Heart left ventricle (tissue), 16 donors: ENCODE data around the gene SLC29A3. TPM values are rescaled to one million over a fixed set of nuclear protein-coding genes. Genes with fewer than 3 reads are reported as not detected.

Source experiments
- ATAC-seq, 4 donors: fragments of 200-7000 bp; cut with Tn5 transposase; one replicate each; pipeline ENCODE4 v1.9.1; 2020 to 2022; ENCODE audit warnings: moderate library complexity in 4 of 4, mild to moderate bottlenecking in 3 of 4, moderate number of reproducible peaks in 1 of 4
- DNase-seq, 5 donors: peaks; one replicate each; pipeline ENCODE4 v3.0.0-alpha.2; 2020
- H3K27ac ChIP-seq, 12 donors: fragments of 200-600 bp; sonication (generic) in 4 of 12; one replicate each; pipeline versions ENCODE4 v1.5.0 to v1.8.0; 2016 to 2022; ENCODE audit warnings: mild to moderate bottlenecking in 2 of 12
- H3K27me3 ChIP-seq, 9 donors: fragments of 200-600 bp; sonication (generic) in 2 of 9; one replicate each; pipeline versions ENCODE4 v1.5.1 to v1.8.0; 2016 to 2022; ENCODE audit warnings: mild to moderate bottlenecking in 3 of 9
- H3K36me3 ChIP-seq, 9 donors: fragments of 200-600 bp; sonication (generic) in 2 of 9; one replicate each; pipeline versions ENCODE4 v1.5.0 to v1.8.0; 2018 to 2022; ENCODE audit warnings: mild to moderate bottlenecking in 2 of 9
- H3K4me1 ChIP-seq, 12 donors: fragments of 200-600 bp; sonication (generic) in 4 of 12; one replicate each; pipeline versions ENCODE4 v1.5.0 to v1.8.0; 2016 to 2022; ENCODE audit warnings: mild to moderate bottlenecking in 3 of 12
- H3K4me3 ChIP-seq, 12 donors: fragments of 200-600 bp; sonication (generic) in 4 of 12; one replicate each; pipeline versions ENCODE4 v1.5.0 to v1.8.0; 2017 to 2022; ENCODE audit warnings: mild to moderate bottlenecking in 9 of 12, moderate library complexity in 4 of 12
- H3K9me3 ChIP-seq, 12 donors: fragments of 200-600 bp; sonication (generic) in 4 of 12; one replicate each; pipeline versions ENCODE4 v1.5.0 to v1.8.0; 2016 to 2022; ENCODE audit warnings: mild to moderate bottlenecking in 1 of 12
- CTCF ChIP-seq, 12 donors: fragments of 200-600 bp; sonication (generic) in 4 of 12; IDR thresholded peaks; one replicate each; pipeline versions ENCODE4 v1.5.0 to v1.8.0; 2018 to 2022; ENCODE audit warnings: antibody characterized with exemption in 12 of 12, mild to moderate bottlenecking in 5 of 12
- POLR2A ChIP-seq, 2 donors: fragments of 450-650 bp; IDR thresholded peaks; one replicate each; pipeline ENCODE4 v1.6.1; 2017; ENCODE audit warnings: antibody characterized with exemption in 2 of 2, mild to moderate bottlenecking in 2 of 2, moderate library complexity in 2 of 2
- WGBS, 4 donors: extraction: QIAGEN DNeasy Blood & Tissue Kit in 2 of 4; methylation state at CpG; one replicate each; pipeline versions ENCODE4 v1.1.5 to v1.1.7; 2013 to 2018; 5-methylcytosine and 5-hydroxymethylcytosine counted together
- intact Hi-C, 10 donors: fragments of 100-400 bp; cut with DNase I; formaldehyde crosslinking; loops; one replicate each; pipeline versions ENCODE4 v1.11.1 to v1.14.2; 2022
- polyA plus RNA-seq, 2 donors: library from polyadenylated mRNA; stranded (reverse); fragments of 200-250 nt; gene quantifications; one replicate each; pipeline ENCODE4 v1.2.3, GENCODE V29; 2013
- total RNA-seq, 9 donors: library from RNA; depleted of rRNA in 2 of 9; stranded (reverse); fragments of >200 nt in 2 of 9; fragmentation: NEBNext Ultra II Directional in 3 of 9; extraction: Animal tissue kit (Norgen Biotek cat#: 25700) in 3 of 9; gene quantifications; one replicate each; pipeline versions ENCODE4 v1.1.0 to v1.2.4, GENCODE V29; 2016 to 2023
- donor health status: ischemic (EF 13 %, LVEDD 7.1; RV severe dilation, severe dysfunction).
- donor health status: healthy with polysubstance abuse.
- donor health status: DM: no; HTN: yes; CAD: no.
- donor health status: DM: no; HTN: no; CAD: no.
- donor health status: ischemic (EF 25% LVEDD 6.9; RV normal size, moderate dysfunction).
- donor health status: ischemic (EF 25% LVEDD 5.7; RV mildly dilated, moderate dysfunction).
- donor health status: healthy.
- donor health status: DM: yes; HTN: yes; CAD: no.
- donor health status: ischemic (EF 35%, LVEDD 5.7; RV mildly dilated, moderate dysfunction).
- donor health status: nonischemic (EF 11% LVEDD 7.7; RV severe dilation, severe dysfunction).
- donor health status: DM: yes; HTN: yes; CAD: no.
- donor health status: PGD.
- donor health status: ischemic (EF 29% LVEDD 5.4; RV normal size, mild dysfunction).
- donor health status: nonischemic (EF 23%, LVEDD 6.1; RV moderate dilation, normal function).

Gene SLC29A3
- total and polyA plus RNA-seq, 11 donors, result 0.76 to 6.2 (median 1.6) TPM

- 92 to 100% (median 98%) methylated on average over 1 of the region's 1 CpG for WGBS, 4 donors
- Histone ChIP-seq H3K27ac (no peak overlapping the region), H3K4me1 (peaks cover 0 to 18% (median under 1%) of the 10 kb centered on the region in 12 donors), H3K27me3 (no peaks in the 10 kb centered on the region), H3K36me3 (no peaks in the 10 kb centered on the region), H3K4me3 (no peak overlapping the region), H3K9me3 (no peaks in the 10 kb centered on the region)
- ATAC-seq, result no peak
- intact Hi-C loops, result loop anchor here in 8 of 10 donors (5.0 to 10.0 kb wide), 9 partner anchors 65 to 512 kb away; partner anchors contain the start of gene SLC29A3 (in 1 of the 8)
- no peak for DNase-seq
- TF ChIP-seq POLR2A (IDR thresholded peaks at IDR 0.05) (no peak), CTCF (IDR thresholded peaks at IDR 0.05) (no peak)
Observed at GRCh38 chr10:71382757-71383156, 63.7 kb downstream of the SLC29A3 start.

GRCh38 chr10:71383972-71384687, 65.1 kb downstream of the SLC29A3 start:
- WGBS, 4 donors, result 24 to 35% (median 28%) methylated on average over 9 to 10 of the region's 10 CpGs
- Histone ChIP-seq H3K27me3 (no peaks in the 10 kb centered on the region), H3K27ac (no peak overlapping the region), H3K4me3 (no peak overlapping the region), H3K36me3 (no peaks in the 10 kb centered on the region), H3K4me1 (peaks cover 0 to 6% (median 0%) of the 10 kb centered on the region in 12 donors), H3K9me3 (no peaks in the 10 kb centered on the region)
- DNase-seq, result peak; percentile 55 to 83 (median 71)
- intact Hi-C loops, result loop anchor here in 9 of 10 donors (2.0 to 10.0 kb wide), 10 partner anchors 67 to 511 kb away; partner anchors contain the start of gene SLC29A3 (in 1 of the 9)
- ATAC-seq, result peak; percentile 82 to 92 (median 89)
- no peak for TF ChIP-seq POLR2A (IDR thresholded peaks at IDR 0.05)
- peak; percentile 79 to 92 (median 88) for TF ChIP-seq CTCF (IDR thresholded peaks at IDR 0.05)

GRCh38 chr10:71388171-71388570, 69.1 kb downstream of the SLC29A3 start:
- no peak for DNase-seq
- no peak overlapping the region for H3K27ac ChIP-seq
- peaks cover 0 to 10% (median 0%) of the 10 kb centered on the region in 9 donors for H3K27me3 ChIP-seq
- no peak for ATAC-seq
- peaks cover 0 to 6% (median 0%) of the 10 kb centered on the region in 12 donors for H3K4me1 ChIP-seq
- H3K36me3 ChIP-seq, result no peaks in the 10 kb centered on the region
- H3K4me3 ChIP-seq, result no peak overlapping the region
- TF ChIP-seq CTCF (IDR thresholded peaks at IDR 0.05), result no peak
- TF ChIP-seq POLR2A (IDR thresholded peaks at IDR 0.05), result no peak
- WGBS, 4 donors, result 91 to 94% (median 93%) methylated on average over 5 of the region's 5 CpGs
- no peaks in the 10 kb centered on the region for H3K9me3 ChIP-seq
- intact Hi-C loops, result loop anchor here in 6 of 10 donors (5.0 to 10.0 kb wide), 6 partner anchors 217 to 507 kb away; no protein-coding TSS in a partner anchor

GRCh38 chr10:71388583-71389310, 69.7 kb downstream of the SLC29A3 start:
- WGBS, 4 donors, result 77 to 84% (median 81%) methylated on average over 8 of the region's 8 CpGs
- peaks cover 0 to 10% (median 0%) of the 10 kb centered on the region in 9 donors for H3K27me3 ChIP-seq
- TF ChIP-seq CTCF (IDR thresholded peaks at IDR 0.05), result no peak
- no peaks in the 10 kb centered on the region for H3K9me3 ChIP-seq
- H3K4me3 ChIP-seq, result no peak overlapping the region
- ATAC-seq (no peak), DNase-seq (no peak)
- intact Hi-C loops, result loop anchor here in 6 of 10 donors (5.0 to 10.0 kb wide), 6 partner anchors 216 to 506 kb away; no protein-coding TSS in a partner anchor
- no peaks in the 10 kb centered on the region for H3K36me3 ChIP-seq
- H3K4me1 ChIP-seq, result peaks cover 0 to 6% (median 0%) of the 10 kb centered on the region in 12 donors
- no peak overlapping the region for H3K27ac ChIP-seq
